ENCODE data around the gene P2RY2. TPM values are rescaled to one million over a fixed set of nuclear protein-coding genes. Genes with fewer than 3 reads are reported as not detected.

Gene P2RY2
- total RNA-seq (not detected), polyA plus RNA-seq (not detected)

DNA sequence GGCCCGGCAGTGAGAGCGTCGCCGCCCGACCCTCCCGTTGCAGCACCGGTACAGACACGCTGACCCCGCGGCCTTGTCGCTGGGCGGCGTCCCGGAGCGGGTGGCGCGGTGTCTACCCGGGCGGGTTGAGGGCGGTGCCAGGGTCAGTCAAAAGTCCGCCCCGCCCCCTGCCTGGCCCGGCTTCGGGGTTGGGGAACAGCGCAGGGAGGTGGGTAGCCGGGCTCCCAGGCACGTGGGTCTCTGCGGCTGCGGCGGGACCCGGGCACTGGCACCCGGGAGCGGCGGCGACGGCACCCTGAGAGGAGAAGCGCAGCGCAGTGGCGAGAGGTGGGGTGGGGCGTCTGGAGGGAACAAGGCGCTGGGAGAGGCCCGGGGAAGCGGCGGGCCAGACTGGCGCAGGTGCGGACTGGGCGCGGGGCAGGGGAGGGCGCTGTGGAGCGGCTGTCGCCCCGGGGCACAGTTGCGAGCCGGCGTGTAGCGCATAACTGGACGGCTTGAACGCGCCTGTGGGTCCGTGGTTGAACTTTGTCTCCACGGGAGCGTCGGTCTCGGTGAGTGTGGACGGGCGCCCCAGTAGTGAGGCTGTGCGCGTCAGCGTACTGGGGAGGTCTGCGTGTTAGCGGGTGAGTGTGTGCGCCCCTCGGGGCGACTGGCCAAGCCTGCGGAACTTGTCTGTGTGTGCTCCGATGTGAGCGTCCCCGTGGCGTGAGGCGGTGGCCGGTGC is at the start of gene P2RY2:
TSS of gene P2RY2 (plus strand) at position 176 of the 724 bp plus-strand sequence. CDS start 15,879 bp downstream, outside the sequence.
- H3K4me1 Mint-ChIP-seq: peaks cover 0 to 15% (median 9%) of the 10 kb centered on the region in 3 donors
- no peak for DNase-seq
- H3K27me3 Mint-ChIP-seq: peaks cover 23 to 25% of the 10 kb centered on the region in 2 donors
- no peaks in the 10 kb centered on the region for H3K9me3 Mint-ChIP-seq
- no peak within 1 kb of the TSS for H3K27ac ChIP-seq (ENCODE audit: low read depth, low read length)
- no peaks in the 10 kb centered on the region for H3K36me3 ChIP-seq (ENCODE audit: insufficient read depth, low read length)
- H3K4me3 ChIP-seq (ENCODE audit: low read length): no peak within 1 kb of the TSS
- H3K9me3 ChIP-seq (ENCODE audit: low read length): no peaks in the 10 kb centered on the region
- no peaks in the 10 kb centered on the region for H3K4me1 ChIP-seq (ENCODE audit: insufficient read depth, low read length)
- peak within 1 kb of the TSS in 6 of 7 donors; percentile 11 to 82 (median 62) for H3K4me3 Mint-ChIP-seq
- no peak within 1 kb of the TSS for H3K27ac Mint-ChIP-seq
- no peaks in the 10 kb centered on the region for H3K36me3 Mint-ChIP-seq
- ChIA-PET CTCF (no interaction called here), POLR2A (no interaction called here)
- no peaks in the 10 kb centered on the region for H3K27me3 ChIP-seq (ENCODE audit: insufficient read depth, low read length, poor library complexity, severe bottlenecking)

DNA sequence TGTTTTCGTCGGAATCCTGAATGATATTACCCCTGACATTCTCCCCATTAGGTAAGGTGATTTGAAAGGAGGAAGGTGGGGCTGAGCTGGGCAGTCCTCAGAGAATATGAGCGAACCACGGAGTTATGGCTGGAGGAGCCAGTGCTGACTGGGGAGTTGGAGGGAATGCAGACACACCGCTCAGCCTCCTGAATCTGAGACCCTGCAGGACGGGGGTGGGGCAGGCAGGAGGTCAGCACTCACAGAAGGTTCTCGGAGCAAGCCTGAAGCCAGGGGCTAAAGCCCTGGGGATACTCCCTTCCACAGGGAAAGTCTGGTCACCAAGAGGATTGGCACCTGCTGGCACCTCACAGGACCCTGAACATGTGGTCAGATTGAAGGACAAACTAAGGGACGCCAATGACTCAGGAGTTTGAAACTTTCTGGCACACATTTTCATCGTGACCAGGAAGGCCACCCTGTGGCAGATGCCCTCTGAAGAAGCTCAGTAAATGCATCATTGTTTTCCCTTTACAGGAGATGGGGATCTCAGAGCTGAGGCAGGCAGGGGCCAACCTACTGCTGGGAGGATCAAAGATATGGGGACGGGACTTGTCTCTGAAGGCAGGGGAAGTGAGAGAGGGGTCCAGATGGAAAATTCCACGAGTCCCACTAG is 49.0 kb upstream of the P2RY2 start:
- Histone ChIP-seq H3K4me3 (ENCODE audit: low read length) (no peak overlapping the region), H3K27ac (ENCODE audit: low read depth, low read length) (no peak overlapping the region), H3K4me1 (ENCODE audit: insufficient read depth, low read length) (no peaks in the 10 kb centered on the region), H3K36me3 (ENCODE audit: insufficient read depth, low read length) (no peaks in the 10 kb centered on the region), H3K9me3 (ENCODE audit: low read length) (no peaks in the 10 kb centered on the region), H3K27me3 (ENCODE audit: insufficient read depth, low read length, poor library complexity, severe bottlenecking) (no peaks in the 10 kb centered on the region)
- H3K4me1 Mint-ChIP-seq: no peaks in the 10 kb centered on the region
- no peak for DNase-seq
- H3K4me3 Mint-ChIP-seq: no peak overlapping the region
- no peaks in the 10 kb centered on the region for H3K36me3 Mint-ChIP-seq
- POLR2A ChIA-PET: no interaction called here
- peaks cover 8 to 16% of the 10 kb centered on the region in 2 donors for H3K27me3 Mint-ChIP-seq
- H3K27ac Mint-ChIP-seq: peak overlapping the region in 1 of 8 donors; percentile 85
- CTCF ChIA-PET: interaction anchor here (0.8 to 1.0 kb wide), 2 partner anchors 9 to 337 kb away, joined by 3 to 5 read pairs; no protein-coding TSS in a partner anchor
- H3K9me3 Mint-ChIP-seq: no peaks in the 10 kb centered on the region

DNA sequence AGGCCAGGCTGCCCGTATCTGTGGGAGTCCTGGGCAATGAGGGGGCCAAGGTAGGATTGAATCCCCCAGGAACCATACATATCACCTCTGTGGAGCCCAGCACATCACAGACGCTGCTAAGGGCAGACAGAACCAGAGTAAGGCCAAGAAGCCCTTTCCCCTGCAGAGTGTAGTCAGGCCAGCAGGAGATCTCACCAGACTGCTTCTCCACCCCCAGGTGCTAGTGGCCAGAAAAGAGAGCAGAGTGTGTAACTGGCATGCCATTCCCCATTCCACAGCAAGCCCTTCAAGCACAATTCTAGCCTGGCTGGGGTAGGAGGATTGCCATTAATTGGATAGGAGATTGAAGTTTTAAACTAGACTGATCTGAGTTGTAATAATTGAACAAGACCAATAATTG is 47.9 kb upstream of the P2RY2 start:
- peaks cover 8 to 16% of the 10 kb centered on the region in 2 donors for H3K27me3 Mint-ChIP-seq
- H3K4me3 Mint-ChIP-seq: no peak overlapping the region
- Histone ChIP-seq H3K36me3 (ENCODE audit: insufficient read depth, low read length) (no peaks in the 10 kb centered on the region), H3K4me1 (ENCODE audit: insufficient read depth, low read length) (no peaks in the 10 kb centered on the region), H3K9me3 (ENCODE audit: low read length) (no peaks in the 10 kb centered on the region), H3K27ac (ENCODE audit: low read depth, low read length) (no peak overlapping the region), H3K4me3 (ENCODE audit: low read length) (no peak overlapping the region), H3K27me3 (ENCODE audit: insufficient read depth, low read length, poor library complexity, severe bottlenecking) (no peaks in the 10 kb centered on the region)
- ChIA-PET POLR2A (no interaction called here), CTCF (no interaction called here)
- no peaks in the 10 kb centered on the region for H3K36me3 Mint-ChIP-seq
- peak overlapping the region in 2 of 8 donors; percentile 29 to 56 for H3K27ac Mint-ChIP-seq
- no peaks in the 10 kb centered on the region for H3K4me1 Mint-ChIP-seq
- DNase-seq: no peak
- H3K9me3 Mint-ChIP-seq: no peaks in the 10 kb centered on the region

- H3K36me3 Mint-ChIP-seq: no peaks in the 10 kb centered on the region
- POLR2A ChIA-PET: no interaction called here
These were observed 46.5 kb upstream of the P2RY2 start for GRCh38 chr11:73171436-73172161.

GRCh38 chr11:73172992-73173656 is 45.0 kb upstream of the P2RY2 start:
- Histone ChIP-seq H3K36me3 (ENCODE audit: insufficient read depth, low read length) (no peaks in the 10 kb centered on the region), H3K9me3 (ENCODE audit: low read length) (no peaks in the 10 kb centered on the region), H3K27ac (ENCODE audit: low read depth, low read length) (no peak overlapping the region), H3K4me3 (ENCODE audit: low read length) (no peak overlapping the region), H3K27me3 (ENCODE audit: insufficient read depth, low read length, poor library complexity, severe bottlenecking) (no peaks in the 10 kb centered on the region), H3K4me1 (ENCODE audit: insufficient read depth, low read length) (no peaks in the 10 kb centered on the region)
- Mint-ChIP-seq H3K27me3 (peaks cover 2 to 5% of the 10 kb centered on the region in 2 donors), H3K27ac (no peak overlapping the region), H3K36me3 (no peaks in the 10 kb centered on the region), H3K4me3 (no peak overlapping the region), H3K9me3 (no peaks in the 10 kb centered on the region), H3K4me1 (peaks cover 0 to 5% (median 3%) of the 10 kb centered on the region in 3 donors)
- POLR2A ChIA-PET: no interaction called here
- CTCF ChIA-PET: no interaction called here
- no peak for DNase-seq

More at GRCh38 chr11:73171436-73172161, 46.5 kb upstream of the P2RY2 start:
- Histone ChIP-seq H3K27ac (ENCODE audit: low read depth, low read length) (no peak overlapping the region), H3K4me1 (ENCODE audit: insufficient read depth, low read length) (no peaks in the 10 kb centered on the region), H3K36me3 (ENCODE audit: insufficient read depth, low read length) (no peaks in the 10 kb centered on the region), H3K9me3 (ENCODE audit: low read length) (no peaks in the 10 kb centered on the region), H3K27me3 (ENCODE audit: insufficient read depth, low read length, poor library complexity, severe bottlenecking) (no peaks in the 10 kb centered on the region), H3K4me3 (ENCODE audit: low read length) (no peak overlapping the region)
- CTCF ChIA-PET: no interaction called here
- Mint-ChIP-seq H3K4me3 (no peak overlapping the region), H3K4me1 (peaks cover 0 to 1% (median 0%) of the 10 kb centered on the region in 3 donors), H3K27ac (peak overlapping the region in 2 of 8 donors; percentile 30 to 31), H3K27me3 (peaks cover 5 to 16% of the 10 kb centered on the region in 2 donors), H3K9me3 (no peaks in the 10 kb centered on the region)
- DNase-seq: no peak

DNA sequence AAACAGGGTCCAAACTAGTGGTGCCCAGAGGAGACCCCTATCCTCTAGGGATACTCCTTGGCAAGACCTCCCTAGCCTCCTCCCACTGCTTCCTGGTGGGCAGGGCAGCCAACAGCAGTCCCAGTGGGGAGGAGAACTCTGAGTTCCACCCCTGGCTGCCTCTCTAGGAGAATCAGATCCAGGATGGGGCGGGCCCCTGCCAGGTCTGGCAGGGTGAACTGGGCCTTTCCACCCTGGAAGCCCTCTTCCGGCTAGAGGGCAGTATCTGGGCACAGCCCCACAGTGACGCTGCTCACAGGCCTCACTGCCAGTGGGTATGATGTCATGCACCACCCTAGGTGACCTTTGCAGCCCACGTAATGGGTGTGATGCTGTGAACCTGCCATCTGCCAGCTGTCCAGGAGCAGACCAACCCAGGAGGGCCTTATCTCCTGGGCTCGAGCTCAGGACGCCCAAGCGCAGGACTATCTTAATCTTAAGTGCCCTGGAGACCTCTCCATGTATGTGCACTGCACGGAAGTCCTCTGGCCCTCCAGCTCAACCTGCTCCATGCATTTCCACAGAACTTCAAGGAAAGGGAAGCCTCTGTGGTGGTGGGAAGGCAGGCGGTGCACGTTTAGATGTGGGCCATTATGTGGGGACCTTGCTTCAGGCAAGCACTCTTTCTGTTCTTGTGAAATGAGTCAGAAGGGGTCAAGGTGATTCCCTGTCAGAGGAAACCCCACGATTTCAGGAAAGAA is 44.2 kb upstream of the P2RY2 start:
- no peak overlapping the region for H3K4me3 ChIP-seq (ENCODE audit: low read length)
- no peaks in the 10 kb centered on the region for H3K27me3 Mint-ChIP-seq
- H3K27ac ChIP-seq (ENCODE audit: low read depth, low read length): no peak overlapping the region
- no peaks in the 10 kb centered on the region for H3K9me3 Mint-ChIP-seq
- no peaks in the 10 kb centered on the region for H3K27me3 ChIP-seq (ENCODE audit: insufficient read depth, low read length, poor library complexity, severe bottlenecking)
- no peak for DNase-seq
- H3K4me1 Mint-ChIP-seq: peaks cover 0 to 6% (median 5%) of the 10 kb centered on the region in 3 donors
- no peaks in the 10 kb centered on the region for H3K9me3 ChIP-seq (ENCODE audit: low read length)
- ChIA-PET CTCF (no interaction called here), POLR2A (no interaction called here)
- no peaks in the 10 kb centered on the region for H3K36me3 Mint-ChIP-seq
- no peak overlapping the region for H3K27ac Mint-ChIP-seq
- no peak overlapping the region for H3K4me3 Mint-ChIP-seq
- H3K4me1 ChIP-seq (ENCODE audit: insufficient read depth, low read length): no peaks in the 10 kb centered on the region
- no peaks in the 10 kb centered on the region for H3K36me3 ChIP-seq (ENCODE audit: insufficient read depth, low read length)

DNA sequence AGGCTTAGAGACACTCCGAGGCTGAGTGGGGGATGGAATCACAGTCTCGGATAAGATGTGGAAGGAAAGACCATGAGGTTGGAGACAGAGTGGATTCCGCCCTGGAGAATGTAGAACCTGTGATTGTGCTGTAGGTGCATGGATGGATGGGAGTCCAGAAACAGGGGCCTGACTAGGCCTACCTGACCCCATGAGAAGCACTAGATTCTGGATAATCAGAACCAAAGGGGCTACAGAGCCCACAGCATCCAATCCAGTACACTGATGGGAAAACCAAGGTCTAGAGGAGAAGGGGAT is 43.6 kb upstream of the P2RY2 start:
- Histone ChIP-seq H3K36me3 (ENCODE audit: insufficient read depth, low read length) (no peaks in the 10 kb centered on the region), H3K27me3 (ENCODE audit: insufficient read depth, low read length, poor library complexity, severe bottlenecking) (no peaks in the 10 kb centered on the region), H3K4me1 (ENCODE audit: insufficient read depth, low read length) (no peaks in the 10 kb centered on the region), H3K4me3 (ENCODE audit: low read length) (no peak overlapping the region), H3K9me3 (ENCODE audit: low read length) (no peaks in the 10 kb centered on the region), H3K27ac (ENCODE audit: low read depth, low read length) (no peak overlapping the region)
- ChIA-PET CTCF (no interaction called here), POLR2A (no interaction called here)
- Mint-ChIP-seq H3K4me1 (peaks cover 0 to 6% (median 5%) of the 10 kb centered on the region in 3 donors), H3K27ac (peak overlapping the region in 1 of 8 donors; percentile 75), H3K27me3 (no peaks in the 10 kb centered on the region), H3K36me3 (no peaks in the 10 kb centered on the region), H3K9me3 (no peaks in the 10 kb centered on the region), H3K4me3 (no peak overlapping the region)
- no peak for DNase-seq

All from CD8-positive, alpha-beta memory T cell (primary cell).